GM19238 (cell line): ENCODE data around the gene P2RX4.
"Not testable (repeated sequence)": the region's sequence is repeated elsewhere in the genome, so short reads cannot be mapped to it uniquely, and the experiment has no call there.

Experiments
- DNase-seq: peaks from one replicate; pipeline ENCODE4 v3.0.0; 2011; ENCODE audit warnings: low spot score; ENCODE audit not compliant: insufficient read length

P2RX4 gene

GRCh38 chr12:121209624-121210572 lies at the start of gene P2RX4:
Gene P2RX4, plus strand, starts transcription at chr12:121210129. Its CDS starts 36 bp downstream, at chr12:121210165.
- peak; percentile 86 for DNase-seq

GRCh38 chr12:121162384-121162783 lies 47.5 kb upstream of the P2RX4 start:
- no peak for DNase-seq

GRCh38 chr12:121162985-121163384 lies 46.9 kb upstream of the P2RX4 start:
- DNase-seq: no peak

- DNase-seq: not testable (repeated sequence)
These were observed 45.1 kb upstream of the P2RX4 start for GRCh38 chr12:121164839-121165238.

GRCh38 chr12:121165316-121165715 lies 44.6 kb upstream of the P2RX4 start:
- no peak for DNase-seq

GRCh38 chr12:121166356-121166755 lies 43.6 kb upstream of the P2RX4 start:
- DNase-seq: no peak

- DNase-seq: no peak
These were observed 42.6 kb upstream of the P2RX4 start for GRCh38 chr12:121167232-121167820.

GRCh38 chr12:121167951-121168350 lies 42.0 kb upstream of the P2RX4 start:
- no peak for DNase-seq

GRCh38 chr12:121170151-121170550 lies 39.8 kb upstream of the P2RX4 start:
- DNase-seq: no peak

GRCh38 chr12:121170611-121171260 lies 39.2 kb upstream of the P2RX4 start:
- no peak for DNase-seq

- no peak for DNase-seq
These were observed 37.8 kb upstream of the P2RX4 start for GRCh38 chr12:121172145-121172544.

GRCh38 chr12:121175383-121176119 lies 34.4 kb upstream of the P2RX4 start:
- no peak for DNase-seq

GRCh38 chr12:121176826-121177529 lies 33.0 kb upstream of the P2RX4 start:
- no peak for DNase-seq

GRCh38 chr12:121181181-121181580 lies 28.7 kb upstream of the P2RX4 start:
- DNase-seq: no peak

GRCh38 chr12:121182222-121182893 lies 27.6 kb upstream of the P2RX4 start:
- no peak for DNase-seq

- DNase-seq: no peak
These were observed 25.5 kb upstream of the P2RX4 start for GRCh38 chr12:121184425-121184824.

- no peak for DNase-seq
These were observed 24.7 kb upstream of the P2RX4 start for GRCh38 chr12:121184984-121185889.

GRCh38 chr12:121186826-121187225 lies 23.1 kb upstream of the P2RX4 start:
- DNase-seq: no peak

GRCh38 chr12:121187501-121187900 lies 22.4 kb upstream of the P2RX4 start:
- no peak for DNase-seq
